H9 (cell line): Measurements from ENCODE around the gene PNPLA6. TPM values are rescaled to one million over a fixed set of nuclear protein-coding genes. Genes with fewer than 3 reads are reported as not detected.

ENCODE experiments used
- DNase-seq: peaks from one replicate; pipeline ENCODE4 v3.0.0-alpha.2; 2017
- H2AFZ ChIP-seq: one replicate; pipeline ENCODE4 v1.6.1; 2013; ENCODE audit warnings: mild to moderate bottlenecking, low read length, control low read depth, moderate library complexity
- H2AK5ac ChIP-seq: 2 replicates; pipeline ENCODE4 v1.6.1; 2013; ENCODE audit warnings: low read length, control low read depth, mixed read lengths; ENCODE audit not compliant: insufficient read length
- H2BK120ac ChIP-seq: one replicate; pipeline ENCODE4 v1.6.1; 2013; ENCODE audit warnings: low read depth, mild to moderate bottlenecking, low read length, control low read depth, inconsistent platforms; ENCODE audit not compliant: poor library complexity, severe bottlenecking
- H2BK12ac ChIP-seq: 2 replicates; pipeline ENCODE4 v1.6.1; 2013; ENCODE audit warnings: low read length, control low read depth, mixed read lengths, low read depth; ENCODE audit not compliant: insufficient read length
- H2BK15ac ChIP-seq: 2 replicates; pipeline ENCODE4 v1.6.1; 2013; ENCODE audit warnings: low read depth, low read length, control low read depth
- H2BK20ac ChIP-seq: one replicate; pipeline ENCODE4 v1.6.1; 2013; ENCODE audit warnings: low read depth, mild to moderate bottlenecking, low read length, control low read depth, inconsistent platforms; ENCODE audit not compliant: poor library complexity, severe bottlenecking
- H2BK5ac ChIP-seq: 2 replicates; pipeline ENCODE4 v1.6.1; 2013; ENCODE audit warnings: low read length, control low read depth, mixed read lengths; ENCODE audit not compliant: insufficient read length
- H3K14ac ChIP-seq: 2 replicates; pipeline ENCODE4 v1.6.1; 2013; ENCODE audit warnings: low read length, control low read depth; ENCODE audit not compliant: insufficient read depth
- H3K18ac ChIP-seq: 2 replicates; pipeline ENCODE4 v1.6.1; 2013; ENCODE audit warnings: low read depth, mild to moderate bottlenecking, mixed read lengths, low read length, control low read depth; ENCODE audit not compliant: insufficient read length
- H3K23ac ChIP-seq: 2 replicates; pipeline ENCODE4 v1.6.1; 2013; ENCODE audit warnings: low read length, control low read depth, mixed read lengths, low read depth; ENCODE audit not compliant: insufficient read length
- H3K23me2 ChIP-seq: 2 replicates; pipeline ENCODE4 v1.6.1; 2013; ENCODE audit warnings: low read depth, mild to moderate bottlenecking, mixed read lengths, low read length, control low read depth; ENCODE audit not compliant: insufficient read length, poor library complexity, severe bottlenecking
- H3K27ac ChIP-seq: 2 replicates; pipeline ENCODE4 v1.5.1; 2013; ENCODE audit warnings: low read length, control low read depth, mixed read lengths, low read depth; ENCODE audit not compliant: insufficient read length
- H3K27me3 ChIP-seq: 2 replicates; pipeline ENCODE4 v1.6.1; 2013; ENCODE audit warnings: low read length, control low read depth, inconsistent platforms; ENCODE audit not compliant: insufficient read depth
- H3K4ac ChIP-seq: 2 replicates; pipeline ENCODE4 v1.6.1; 2013; ENCODE audit warnings: low read depth, mild to moderate bottlenecking, control low read depth, inconsistent platforms, low read length, moderate library complexity
- H3K4me1 ChIP-seq: 2 replicates; pipeline ENCODE4 v1.6.1; 2013; ENCODE audit warnings: low read length, control low read depth, inconsistent platforms; ENCODE audit not compliant: insufficient read depth
- H3K4me2 ChIP-seq: 2 replicates; pipeline ENCODE4 v1.6.1; 2013; ENCODE audit warnings: low read length, control low read depth, mixed read lengths; ENCODE audit not compliant: insufficient read length, insufficient read depth
- H3K56ac ChIP-seq: 2 replicates; pipeline ENCODE4 v1.6.1; 2013; ENCODE audit warnings: low read depth, mild to moderate bottlenecking, mixed read lengths, low read length, control low read depth; ENCODE audit not compliant: insufficient read length
- H3K79me1 ChIP-seq: 2 replicates; pipeline ENCODE4 v1.6.1; 2013; ENCODE audit warnings: low read depth, mild to moderate bottlenecking, moderate library complexity, low read length, control low read depth, inconsistent platforms; ENCODE audit not compliant: insufficient read depth, poor library complexity, severe bottlenecking
- H3K79me2 ChIP-seq: 2 replicates; pipeline ENCODE4 v1.6.1; 2013; ENCODE audit warnings: low read length, control low read depth, inconsistent platforms; ENCODE audit not compliant: insufficient read depth
- H3K9ac ChIP-seq: 2 replicates; pipeline ENCODE4 v1.6.1; 2013; ENCODE audit warnings: low read length, control low read depth, mixed read lengths; ENCODE audit not compliant: insufficient read length; ENCODE audit errors: extremely low read depth
- H3K9me3 ChIP-seq: one replicate; pipeline ENCODE4 v1.6.1; 2013; ENCODE audit warnings: low read depth, low read length, inconsistent platforms; ENCODE audit not compliant: control insufficient read depth
- H3T11ph ChIP-seq: one replicate; pipeline ENCODE4 v1.6.1; 2013; ENCODE audit warnings: mild to moderate bottlenecking, low read length, control low read depth, inconsistent platforms
- H4K20me1 ChIP-seq: one replicate; pipeline ENCODE4 v1.6.1; 2013; ENCODE audit not compliant: control insufficient read depth, insufficient read length, insufficient read depth
- H4K5ac ChIP-seq: 2 replicates; pipeline ENCODE4 v1.6.1; 2013; ENCODE audit warnings: low read depth, mild to moderate bottlenecking, mixed read lengths, low read length, control low read depth; ENCODE audit not compliant: insufficient read length
- H4K8ac ChIP-seq: replicated peaks from 2 replicates; pipeline ENCODE4 v1.6.1; 2013; ENCODE audit warnings: low read length, control low read depth, mixed read lengths, low read depth; ENCODE audit not compliant: insufficient read length
- H4K91ac ChIP-seq: 2 replicates; pipeline ENCODE4 v1.6.1; 2013; ENCODE audit warnings: low read depth, mild to moderate bottlenecking, moderate library complexity, mixed read lengths, low read length, control low read depth; ENCODE audit not compliant: insufficient read length
- H3K27ac Mint-ChIP-seq, 3 experiments: 2 replicates in 2 of 3; 3 replicates in 1 of 3; pipeline ENCODE4 v1.8.0; 2020 to 2021; ENCODE audit warnings: mixed read lengths in 3 of 3, mild to moderate bottlenecking in 1 of 3, moderate library complexity in 1 of 3
- H3K27me3 Mint-ChIP-seq: 2 replicates; pipeline ENCODE4 v1.8.0; 2021; ENCODE audit warnings: low read depth, mild to moderate bottlenecking, moderate library complexity, mixed read lengths
- H3K36me3 Mint-ChIP-seq, 3 experiments: 2 replicates in 2 of 3; 3 replicates in 1 of 3; pipeline ENCODE4 v1.8.0; 2020 to 2021; ENCODE audit warnings: low read depth in 3 of 3, mixed read lengths in 3 of 3; ENCODE audit not compliant: insufficient read depth in 1 of 3
- H3K4me1 Mint-ChIP-seq, 2 experiments: 2 replicates each; pipeline ENCODE4 v1.8.0; 2020; ENCODE audit warnings: mixed read lengths in 2 of 2
- H3K4me3 Mint-ChIP-seq, 2 experiments: 2 replicates in 1 of 2; 3 replicates in 1 of 2; pipeline ENCODE4 v1.8.0; 2020 to 2021; ENCODE audit warnings: mild to moderate bottlenecking in 2 of 2, mixed read lengths in 2 of 2, moderate library complexity in 1 of 2
- H3K9me3 Mint-ChIP-seq, 2 experiments: 2 replicates in 1 of 2; 3 replicates in 1 of 2; pipeline ENCODE4 v1.8.0; 2020; ENCODE audit warnings: mild to moderate bottlenecking in 2 of 2, mixed read lengths in 2 of 2, moderate library complexity in 1 of 2
- WGBS: extraction: QIAGEN DNeasy Blood & Tissue Kit; methylation state at CpG from one replicate; pipeline ENCODE4 v1.1.7; 2013; ENCODE audit warnings: missing lambda C conversion rate, low lambda C conversion rate, mixed read lengths; ENCODE audit not compliant: insufficient read length; ENCODE audit errors: extremely low coverage; 5-methylcytosine and 5-hydroxymethylcytosine counted together
- total RNA-seq: library from RNA; stranded (reverse); gene quantifications from 2 replicates; pipeline ENCODE4 v1.2.1, GENCODE V29; 2021
- TF ChIP-seq, protein P1 (sequence below): fragments of 200-600 bp; sonication (generic); conservative IDR thresholded peaks from 3 replicates; pipeline ENCODE4 v1.8.0; 2021; ENCODE audit warnings: antibody characterized with exemption, mild to moderate bottlenecking

The PNPLA6 gene
- total RNA-seq, 1 experiment from 2014 or later, result 130 TPM

DNA sequence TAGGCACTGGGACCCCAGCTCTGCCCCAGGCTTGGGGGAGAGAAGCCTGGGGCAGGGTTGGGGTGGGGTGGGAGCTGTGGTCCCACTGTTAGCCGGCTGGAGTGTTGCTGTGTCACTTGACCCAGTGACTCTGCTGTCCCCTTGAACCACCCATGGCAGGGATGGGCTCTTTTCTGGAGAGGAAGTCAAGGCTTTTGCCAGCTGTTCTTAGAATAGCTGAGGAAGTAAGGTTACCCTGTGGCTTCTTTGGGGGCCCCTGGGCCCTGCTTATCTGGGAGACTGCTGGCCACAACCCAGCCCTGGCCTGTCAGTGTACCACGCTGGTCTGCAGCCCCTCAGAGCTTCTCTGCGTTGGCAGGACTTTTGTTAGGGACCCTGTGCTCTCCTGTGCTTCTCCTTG lies 9.1 kb downstream of the PNPLA6 start:
- H3K14ac ChIP-seq, result no peak overlapping the region
- no peak overlapping the region for H3K56ac ChIP-seq
- H3K79me1 ChIP-seq, result no peaks in the 10 kb centered on the region
- Mint-ChIP-seq H3K4me3 (no peak overlapping the region), H3K27ac (no peak overlapping the region), H3K9me3 (no peaks in the 10 kb centered on the region), H3K27me3 (no peaks in the 10 kb centered on the region), H3K4me1 (no peaks in the 10 kb centered on the region), H3K36me3 (peaks cover 8 to 40% (median 25%) of the 10 kb centered on the region in 3 experiments; a peak in 6 of 7 replicates)
- H3K4me1 ChIP-seq, result no peaks in the 10 kb centered on the region
- DNase-seq, result no peak
- H4K5ac ChIP-seq, result no peak overlapping the region
- no peak overlapping the region for H2BK5ac ChIP-seq
- no peak overlapping the region for H2AFZ ChIP-seq
- no peak overlapping the region for H3K9ac ChIP-seq
- H3K27me3 ChIP-seq, result no peaks in the 10 kb centered on the region
- TF ChIP-seq, protein P1, sequence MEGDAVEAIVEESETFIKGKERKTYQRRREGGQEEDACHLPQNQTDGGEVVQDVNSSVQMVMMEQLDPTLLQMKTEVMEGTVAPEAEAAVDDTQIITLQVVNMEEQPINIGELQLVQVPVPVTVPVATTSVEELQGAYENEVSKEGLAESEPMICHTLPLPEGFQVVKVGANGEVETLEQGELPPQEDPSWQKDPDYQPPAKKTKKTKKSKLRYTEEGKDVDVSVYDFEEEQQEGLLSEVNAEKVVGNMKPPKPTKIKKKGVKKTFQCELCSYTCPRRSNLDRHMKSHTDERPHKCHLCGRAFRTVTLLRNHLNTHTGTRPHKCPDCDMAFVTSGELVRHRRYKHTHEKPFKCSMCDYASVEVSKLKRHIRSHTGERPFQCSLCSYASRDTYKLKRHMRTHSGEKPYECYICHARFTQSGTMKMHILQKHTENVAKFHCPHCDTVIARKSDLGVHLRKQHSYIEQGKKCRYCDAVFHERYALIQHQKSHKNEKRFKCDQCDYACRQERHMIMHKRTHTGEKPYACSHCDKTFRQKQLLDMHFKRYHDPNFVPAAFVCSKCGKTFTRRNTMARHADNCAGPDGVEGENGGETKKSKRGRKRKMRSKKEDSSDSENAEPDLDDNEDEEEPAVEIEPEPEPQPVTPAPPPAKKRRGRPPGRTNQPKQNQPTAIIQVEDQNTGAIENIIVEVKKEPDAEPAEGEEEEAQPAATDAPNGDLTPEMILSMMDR, result no peak
- H2AK5ac ChIP-seq, result no peak overlapping the region
- H2BK15ac ChIP-seq, result no peak overlapping the region
- H3K4me2 ChIP-seq, result no peak overlapping the region
- H2BK12ac ChIP-seq, result no peak overlapping the region
- no peak overlapping the region for H4K91ac ChIP-seq
- no CpG with 5 or more reads among the region's 3 CpGs for WGBS
- no peak overlapping the region for H3K27ac ChIP-seq
- H2BK120ac ChIP-seq, result no peak overlapping the region
- no peak overlapping the region for H3T11ph ChIP-seq
- no peak overlapping the region for H2BK20ac ChIP-seq
- H3K23ac ChIP-seq, result no peak overlapping the region
- H3K4ac ChIP-seq, result no peak overlapping the region
- no peaks in the 10 kb centered on the region for H3K79me2 ChIP-seq
- no peak overlapping the region for H4K8ac ChIP-seq
- H3K18ac ChIP-seq, result no peak overlapping the region
- H4K20me1 ChIP-seq, result peaks cover 2% of the 10 kb centered on the region
- no peaks in the 10 kb centered on the region for H3K9me3 ChIP-seq
- H3K23me2 ChIP-seq, result no peaks in the 10 kb centered on the region
